ENCODE data around the gene FRG2C.
"Not testable (repeated sequence)": the region's sequence is repeated elsewhere in the genome, so short reads cannot be mapped to it uniquely, and the experiment has no call there.

The FRG2C gene

DNA sequence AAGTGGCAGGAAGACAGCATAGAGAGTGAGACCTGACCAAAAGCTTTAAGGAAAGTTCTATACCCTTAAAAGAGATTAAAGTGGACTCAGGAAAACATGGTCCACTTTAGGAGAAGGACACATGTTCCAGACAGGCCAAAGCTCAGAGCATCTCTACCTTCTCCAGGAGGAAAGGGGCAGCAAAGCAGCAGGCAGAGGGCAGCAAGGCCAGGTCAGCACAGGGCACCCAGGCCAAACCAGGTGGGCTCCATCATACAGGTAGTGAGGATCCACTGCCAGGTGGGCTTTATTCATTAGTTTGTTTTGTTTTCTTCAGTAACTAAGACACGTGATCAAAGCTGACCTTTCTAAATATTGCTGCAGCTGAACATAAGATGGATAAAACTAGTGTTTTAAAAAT, 19.8 kb downstream of the FRG2C start:
- not testable (repeated sequence) for H3K9ac ChIP-seq (ENCODE audit: low read depth, low read length, poor library complexity, severe bottlenecking); H2AFZ ChIP-seq (ENCODE audit: low read length); H3K27me3 ChIP-seq (ENCODE audit: insufficient read depth, low read length, poor library complexity, severe bottlenecking); H3K4me3 ChIP-seq (ENCODE audit: low read length, poor library complexity, severe bottlenecking); H3K79me2 ChIP-seq (ENCODE audit: insufficient read depth, low read length); H3K4me2 ChIP-seq (ENCODE audit: low read depth, low read length, poor library complexity, severe bottlenecking); H3F3A ChIP-seq (ENCODE audit: low read depth); H4K20me1 ChIP-seq (ENCODE audit: insufficient read depth, low read length, poor library complexity, severe bottlenecking); H3K9me3 ChIP-seq (ENCODE audit: insufficient read depth, low read depth, low read length); H3K9me2 ChIP-seq (replicated peaks; ENCODE audit: low read depth, low read length); H3K4me1 ChIP-seq (ENCODE audit: insufficient read depth, low read length, poor library complexity, severe bottlenecking); H3K36me3 ChIP-seq (ENCODE audit: insufficient read depth, low read length)

DNA sequence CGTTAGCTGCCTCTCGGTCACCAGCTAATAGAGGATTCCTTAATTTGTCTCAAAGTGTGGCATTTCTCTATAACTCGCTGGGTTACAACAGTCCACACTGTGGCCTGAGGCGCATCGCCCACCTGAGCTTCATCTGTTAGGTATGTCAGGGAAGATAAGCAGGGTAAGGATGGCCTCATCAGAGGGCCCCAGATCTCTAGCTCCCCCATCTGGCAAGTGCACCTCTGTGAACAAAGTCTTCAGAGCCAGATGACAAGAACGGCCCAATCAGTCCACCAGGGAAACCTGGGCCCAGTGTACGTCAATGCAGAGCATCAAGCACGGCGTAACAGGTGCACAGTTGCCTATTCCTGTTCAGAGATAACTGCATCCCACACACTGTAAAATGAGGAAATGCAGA, 23.2 kb downstream of the FRG2C start:
- no peak overlapping the region for H3K4me2 ChIP-seq (ENCODE audit: low read depth, low read length, poor library complexity, severe bottlenecking)
- H3F3A ChIP-seq (ENCODE audit: low read depth), result no peaks in the 10 kb centered on the region
- H3K27me3 ChIP-seq (ENCODE audit: insufficient read depth, low read length, poor library complexity, severe bottlenecking), result no peaks in the 10 kb centered on the region
- H2AFZ ChIP-seq (ENCODE audit: low read length), result no peak overlapping the region
- H3K36me3 ChIP-seq (ENCODE audit: insufficient read depth, low read length), result no peaks in the 10 kb centered on the region
- no peak overlapping the region for H3K9ac ChIP-seq (ENCODE audit: low read depth, low read length, poor library complexity, severe bottlenecking)
- H3K9me3 ChIP-seq (ENCODE audit: insufficient read depth, low read depth, low read length), result no peaks in the 10 kb centered on the region; the same call in 1 of the 2 replicates
- H3K9me2 ChIP-seq (replicated peaks; ENCODE audit: low read depth, low read length), result no peaks in the 10 kb centered on the region
- H3K79me2 ChIP-seq (ENCODE audit: insufficient read depth, low read length), result no peaks in the 10 kb centered on the region
- TF ChIP-seq EZH2phosphoT487 (IDR thresholded peaks at IDR 0.05; ENCODE audit: borderline replicate concordance), result no peak
- TF ChIP-seq, protein P1, sequence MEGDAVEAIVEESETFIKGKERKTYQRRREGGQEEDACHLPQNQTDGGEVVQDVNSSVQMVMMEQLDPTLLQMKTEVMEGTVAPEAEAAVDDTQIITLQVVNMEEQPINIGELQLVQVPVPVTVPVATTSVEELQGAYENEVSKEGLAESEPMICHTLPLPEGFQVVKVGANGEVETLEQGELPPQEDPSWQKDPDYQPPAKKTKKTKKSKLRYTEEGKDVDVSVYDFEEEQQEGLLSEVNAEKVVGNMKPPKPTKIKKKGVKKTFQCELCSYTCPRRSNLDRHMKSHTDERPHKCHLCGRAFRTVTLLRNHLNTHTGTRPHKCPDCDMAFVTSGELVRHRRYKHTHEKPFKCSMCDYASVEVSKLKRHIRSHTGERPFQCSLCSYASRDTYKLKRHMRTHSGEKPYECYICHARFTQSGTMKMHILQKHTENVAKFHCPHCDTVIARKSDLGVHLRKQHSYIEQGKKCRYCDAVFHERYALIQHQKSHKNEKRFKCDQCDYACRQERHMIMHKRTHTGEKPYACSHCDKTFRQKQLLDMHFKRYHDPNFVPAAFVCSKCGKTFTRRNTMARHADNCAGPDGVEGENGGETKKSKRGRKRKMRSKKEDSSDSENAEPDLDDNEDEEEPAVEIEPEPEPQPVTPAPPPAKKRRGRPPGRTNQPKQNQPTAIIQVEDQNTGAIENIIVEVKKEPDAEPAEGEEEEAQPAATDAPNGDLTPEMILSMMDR (conservative IDR thresholded peaks at IDR 0.05; ENCODE audit: low read length), result no peak
- H3K4me1 ChIP-seq (ENCODE audit: insufficient read depth, low read length, poor library complexity, severe bottlenecking), result no peaks in the 10 kb centered on the region
- H3K4me3 ChIP-seq (ENCODE audit: low read length, poor library complexity, severe bottlenecking), result no peak overlapping the region
- H4K20me1 ChIP-seq (ENCODE audit: insufficient read depth, low read length, poor library complexity, severe bottlenecking), result no peaks in the 10 kb centered on the region

DNA sequence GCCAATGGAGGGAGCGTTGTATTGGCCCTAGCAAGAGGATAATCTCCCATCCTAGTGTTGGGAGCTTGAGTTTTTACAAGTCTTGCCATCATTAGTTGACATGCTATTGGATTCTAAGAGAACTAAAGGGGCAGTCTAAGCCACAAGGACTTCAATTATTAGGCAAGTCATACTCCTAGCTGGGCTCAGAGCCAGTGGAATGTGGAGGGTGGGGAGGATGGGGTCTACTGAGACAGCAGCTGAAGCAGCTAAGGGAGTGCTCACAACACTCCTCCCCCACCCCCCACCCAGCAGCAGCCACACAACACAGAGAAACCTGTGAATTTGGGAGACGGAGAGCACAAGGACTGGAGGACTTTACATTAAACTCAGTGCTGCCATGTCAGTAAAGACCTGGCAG, 27.9 kb downstream of the FRG2C start:
- no peaks in the 10 kb centered on the region for H3K4me1 ChIP-seq (ENCODE audit: insufficient read depth, low read length, poor library complexity, severe bottlenecking)
- no peaks in the 10 kb centered on the region; the same call in 1 of the 2 replicates for H3K9me3 ChIP-seq (ENCODE audit: insufficient read depth, low read depth, low read length)
- no peak overlapping the region for H3K9ac ChIP-seq (ENCODE audit: low read depth, low read length, poor library complexity, severe bottlenecking)
- no peaks in the 10 kb centered on the region for H3K27me3 ChIP-seq (ENCODE audit: insufficient read depth, low read length, poor library complexity, severe bottlenecking)
- no peaks in the 10 kb centered on the region for H3K9me2 ChIP-seq (replicated peaks; ENCODE audit: low read depth, low read length)
- H3F3A ChIP-seq (ENCODE audit: low read depth), result no peaks in the 10 kb centered on the region
- no peak overlapping the region for H2AFZ ChIP-seq (ENCODE audit: low read length)
- H3K79me2 ChIP-seq (ENCODE audit: insufficient read depth, low read length), result no peaks in the 10 kb centered on the region
- H4K20me1 ChIP-seq (ENCODE audit: insufficient read depth, low read length, poor library complexity, severe bottlenecking), result no peaks in the 10 kb centered on the region
- no peak overlapping the region for H3K4me3 ChIP-seq (ENCODE audit: low read length, poor library complexity, severe bottlenecking)
- no peak for TF ChIP-seq EZH2phosphoT487 (IDR thresholded peaks at IDR 0.05; ENCODE audit: borderline replicate concordance)
- TF ChIP-seq, protein P1 (conservative IDR thresholded peaks at IDR 0.05; ENCODE audit: low read length), result no peak
- H3K36me3 ChIP-seq (ENCODE audit: insufficient read depth, low read length), result no peaks in the 10 kb centered on the region
- H3K4me2 ChIP-seq (ENCODE audit: low read depth, low read length, poor library complexity, severe bottlenecking), result no peak overlapping the region
